Stimulated activated naive CD8-positive, alpha-beta T cell treated with anti-CD3 and anti-CD28 coated beads, Interleukin-15, Interleukin-2, amounts not matched to agents 100 ng/mL and 50 ng/mL, for 24 hours (primary cell): ENCODE measurements around the gene VAC14.
"Not testable (repeated sequence)": the region's sequence is repeated elsewhere in the genome, so short reads cannot be mapped to it uniquely, and the experiment has no call there.

Experiments used
- H3K27ac Mint-ChIP-seq: one replicate; pipeline ENCODE4 v1.8.0; 2021; ENCODE audit warnings: mild to moderate bottlenecking, mixed read lengths
- H3K27me3 Mint-ChIP-seq: one replicate; pipeline ENCODE4 v1.8.0; 2021; ENCODE audit warnings: mixed read lengths
- H3K36me3 Mint-ChIP-seq: one replicate; pipeline ENCODE4 v1.8.0; 2021; ENCODE audit warnings: low read depth, mixed read lengths
- H3K4me1 Mint-ChIP-seq: one replicate; pipeline ENCODE4 v1.8.0; 2021; ENCODE audit warnings: low read depth, mixed read lengths
- H3K4me3 Mint-ChIP-seq: one replicate; pipeline ENCODE4 v1.8.0; 2021; ENCODE audit warnings: mild to moderate bottlenecking, mixed read lengths
- H3K9me3 Mint-ChIP-seq: one replicate; pipeline ENCODE4 v1.8.0; 2021; ENCODE audit warnings: mixed read lengths

Gene VAC14

GRCh38 chr16:70800781-70801480, at the start of gene VAC14:
VAC14 (minus strand) TSS chr16:70801158; CDS start chr16:70800900, 258 bp downstream.
- Mint-ChIP-seq H3K27me3 (no peaks in the 10 kb centered on the region), H3K27ac (peak within 1 kb of the TSS; percentile 81), H3K36me3 (peaks cover 6% of the 10 kb centered on the region), H3K4me3 (peak within 1 kb of the TSS; percentile 93), H3K9me3 (no peaks in the 10 kb centered on the region), H3K4me1 (peaks cover 24% of the 10 kb centered on the region)

GRCh38 chr16:70823498-70824118, 22.6 kb upstream of the VAC14 start:
- not testable (repeated sequence) for H3K36me3 Mint-ChIP-seq, H3K4me3 Mint-ChIP-seq, H3K9me3 Mint-ChIP-seq, H3K4me1 Mint-ChIP-seq, H3K27ac Mint-ChIP-seq, H3K27me3 Mint-ChIP-seq

DNA sequence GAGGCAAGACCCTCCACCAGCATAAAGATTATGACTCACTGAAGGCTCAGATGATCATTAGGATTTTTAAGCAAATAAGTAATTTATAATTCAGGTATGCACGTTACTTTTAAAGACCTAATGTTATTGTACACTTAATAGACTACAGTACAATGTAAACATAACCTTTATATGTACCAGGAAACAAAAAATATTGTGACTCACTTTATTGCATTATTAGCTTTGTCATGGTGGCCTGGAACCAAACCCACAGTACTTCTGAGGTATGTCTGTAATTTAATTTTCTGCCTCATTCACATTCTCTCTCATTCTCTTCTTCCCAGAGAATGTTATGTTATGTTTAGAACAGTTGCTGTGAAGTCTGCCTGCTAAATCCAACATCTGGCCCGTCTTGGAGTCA, 21.8 kb upstream of the VAC14 start:
- H3K27ac Mint-ChIP-seq, result not testable (repeated sequence)

GRCh38 chr16:70818088-70818487, 17.1 kb upstream of the VAC14 start:
- H3K4me1 Mint-ChIP-seq, H3K36me3 Mint-ChIP-seq, H3K27ac Mint-ChIP-seq, H3K9me3 Mint-ChIP-seq, H3K27me3 Mint-ChIP-seq, H3K4me3 Mint-ChIP-seq: not testable (repeated sequence)

More for the DNA sequence above, 21.8 kb upstream of the VAC14 start:
- H3K27me3 Mint-ChIP-seq, H3K4me3 Mint-ChIP-seq, H3K9me3 Mint-ChIP-seq, H3K4me1 Mint-ChIP-seq, H3K36me3 Mint-ChIP-seq: not testable (repeated sequence)

GRCh38 chr16:70809392-70810060, 8.6 kb upstream of the VAC14 start:
- Mint-ChIP-seq H3K4me1 (no peaks in the 10 kb centered on the region), H3K9me3 (no peaks in the 10 kb centered on the region), H3K36me3 (no peaks in the 10 kb centered on the region), H3K4me3 (no peak overlapping the region), H3K27ac (no peak overlapping the region), H3K27me3 (peaks cover 10% of the 10 kb centered on the region)

DNA sequence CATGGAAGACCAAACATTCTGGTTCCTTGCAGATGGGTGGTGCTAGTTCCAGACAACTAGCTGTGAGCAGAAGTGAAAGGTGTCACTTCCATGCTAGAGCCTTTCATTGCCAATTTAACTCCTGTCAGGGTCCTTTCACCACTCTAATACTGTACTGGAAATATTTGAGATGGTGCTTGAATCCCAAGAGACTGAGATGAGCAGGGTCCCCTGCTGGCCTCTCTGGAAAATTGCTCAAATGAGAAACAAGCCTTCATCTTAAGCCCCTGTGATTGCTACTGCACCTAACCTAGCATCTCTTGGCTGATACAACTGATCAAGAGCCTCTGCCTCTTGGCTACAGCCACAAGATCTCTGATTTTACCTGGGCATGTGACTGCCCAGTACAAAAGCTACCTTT, 7.4 kb upstream of the VAC14 start:
- H3K27ac Mint-ChIP-seq, result no peak overlapping the region
- H3K27me3 Mint-ChIP-seq, result peaks cover 10% of the 10 kb centered on the region
- H3K9me3 Mint-ChIP-seq, result no peaks in the 10 kb centered on the region
- no peaks in the 10 kb centered on the region for H3K4me1 Mint-ChIP-seq
- no peak overlapping the region for H3K4me3 Mint-ChIP-seq
- H3K36me3 Mint-ChIP-seq, result no peaks in the 10 kb centered on the region

DNA sequence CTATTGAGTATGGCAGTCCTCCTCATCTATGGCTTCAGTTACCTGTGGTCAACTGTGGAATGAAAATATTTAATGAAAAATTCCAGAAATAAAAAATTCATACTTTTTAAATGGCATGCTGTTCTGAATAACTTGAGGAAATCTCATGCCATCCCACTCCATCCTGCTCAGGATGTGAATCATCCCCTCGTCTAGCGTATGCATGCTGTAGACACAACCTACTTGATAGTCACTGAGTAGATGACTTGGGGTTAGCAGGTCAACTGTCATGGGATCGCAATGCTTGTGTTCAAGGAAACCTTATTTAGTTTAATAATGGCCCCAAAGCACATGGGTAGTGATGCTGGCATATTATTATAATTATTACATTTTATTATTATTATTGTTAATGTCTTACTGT, 4.8 kb upstream of the VAC14 start:
- Mint-ChIP-seq H3K27ac (no peak overlapping the region), H3K27me3 (peaks cover 10% of the 10 kb centered on the region), H3K4me1 (peaks cover 6% of the 10 kb centered on the region), H3K9me3 (no peaks in the 10 kb centered on the region), H3K36me3 (no peaks in the 10 kb centered on the region), H3K4me3 (no peak overlapping the region)

- no peaks in the 10 kb centered on the region for H3K9me3 Mint-ChIP-seq
- H3K4me3 Mint-ChIP-seq, result no peak overlapping the region
- H3K27me3 Mint-ChIP-seq, result peaks cover 10% of the 10 kb centered on the region
- no peaks in the 10 kb centered on the region for H3K36me3 Mint-ChIP-seq
- H3K4me1 Mint-ChIP-seq, result peaks cover 7% of the 10 kb centered on the region
- H3K27ac Mint-ChIP-seq, result no peak overlapping the region
These were observed 4.4 kb upstream of the VAC14 start for GRCh38 chr16:70805380-70805779.

GRCh38 chr16:70804734-70805169, 3.8 kb upstream of the VAC14 start:
- H3K9me3 Mint-ChIP-seq, result no peaks in the 10 kb centered on the region
- H3K27ac Mint-ChIP-seq, result no peak overlapping the region
- peaks cover 4% of the 10 kb centered on the region for H3K27me3 Mint-ChIP-seq
- H3K36me3 Mint-ChIP-seq, result no peaks in the 10 kb centered on the region
- H3K4me3 Mint-ChIP-seq, result no peak overlapping the region
- H3K4me1 Mint-ChIP-seq, result peaks cover 14% of the 10 kb centered on the region

- Mint-ChIP-seq H3K9me3 (no peaks in the 10 kb centered on the region), H3K27ac (no peak overlapping the region), H3K36me3 (no peaks in the 10 kb centered on the region), H3K27me3 (peaks cover 4% of the 10 kb centered on the region), H3K4me3 (no peak overlapping the region), H3K4me1 (peaks cover 18% of the 10 kb centered on the region)
These were observed 3.3 kb upstream of the VAC14 start for GRCh38 chr16:70804153-70804733.

GRCh38 chr16:70803319-70803718, 2.4 kb upstream of the VAC14 start:
- Mint-ChIP-seq H3K27ac (no peak overlapping the region), H3K27me3 (peaks cover under 1% of the 10 kb centered on the region), H3K4me1 (peaks cover 24% of the 10 kb centered on the region), H3K4me3 (no peak overlapping the region), H3K9me3 (no peaks in the 10 kb centered on the region), H3K36me3 (no peaks in the 10 kb centered on the region)

DNA sequence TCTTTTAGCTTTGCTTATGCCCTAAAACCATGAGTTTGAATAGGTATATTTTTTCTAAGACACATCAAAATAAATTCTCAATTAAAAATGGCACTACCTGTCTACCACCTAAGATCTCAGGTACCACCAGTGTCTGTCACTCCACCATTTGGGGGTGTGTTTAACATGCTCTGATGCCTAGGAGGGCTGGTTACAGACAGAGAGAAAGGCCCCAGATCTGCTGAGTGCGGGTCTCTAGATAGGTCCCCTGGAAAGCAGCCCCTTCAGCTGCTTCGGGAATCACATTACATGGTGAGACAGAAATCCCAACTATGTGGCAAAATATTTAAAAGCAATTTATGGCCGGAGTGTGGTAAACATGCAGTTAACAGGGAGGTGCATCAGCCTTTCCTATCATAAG, 653 bp upstream of the VAC14 start:
- no peaks in the 10 kb centered on the region for H3K9me3 Mint-ChIP-seq
- H3K4me3 Mint-ChIP-seq, result peak overlapping the region; percentile 93
- H3K27me3 Mint-ChIP-seq, result no peaks in the 10 kb centered on the region
- peaks cover 24% of the 10 kb centered on the region for H3K4me1 Mint-ChIP-seq
- peak overlapping the region; percentile 66 for H3K27ac Mint-ChIP-seq
- peaks cover 6% of the 10 kb centered on the region for H3K36me3 Mint-ChIP-seq

- peaks cover 6% of the 10 kb centered on the region for H3K36me3 Mint-ChIP-seq
- H3K4me3 Mint-ChIP-seq, result peak overlapping the region; percentile 93
- peak overlapping the region; percentile 81 for H3K27ac Mint-ChIP-seq
- peaks cover 24% of the 10 kb centered on the region for H3K4me1 Mint-ChIP-seq
- H3K27me3 Mint-ChIP-seq, result no peaks in the 10 kb centered on the region
- no peaks in the 10 kb centered on the region for H3K9me3 Mint-ChIP-seq
These were observed 647 bp downstream of the VAC14 start for GRCh38 chr16:70800311-70800710.

DNA sequence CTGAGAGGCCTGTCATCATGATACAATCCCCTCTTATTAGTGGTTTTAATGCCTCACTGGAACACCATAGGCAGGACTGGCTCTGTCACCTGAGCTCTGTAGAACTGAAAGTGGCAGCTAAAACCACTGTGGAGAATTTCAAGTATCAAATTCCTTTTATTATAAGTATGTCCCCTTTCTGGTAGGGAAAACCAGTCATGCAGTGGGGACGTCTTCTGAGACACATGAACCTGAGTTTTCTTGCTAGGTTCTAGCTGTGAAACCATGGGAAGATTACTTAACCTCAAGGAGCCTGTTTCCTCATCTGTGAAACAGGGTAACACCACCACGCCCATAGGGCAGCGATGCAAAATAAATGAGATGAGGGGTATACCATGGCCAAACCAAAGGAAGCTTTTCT, 4.7 kb downstream of the VAC14 start:
- Mint-ChIP-seq H3K36me3 (peaks cover 6% of the 10 kb centered on the region), H3K27me3 (no peaks in the 10 kb centered on the region), H3K4me3 (no peak overlapping the region), H3K9me3 (no peaks in the 10 kb centered on the region), H3K4me1 (peaks cover 25% of the 10 kb centered on the region), H3K27ac (no peak overlapping the region)

- H3K4me3 Mint-ChIP-seq, result no peak overlapping the region
- no peaks in the 10 kb centered on the region for H3K9me3 Mint-ChIP-seq
- no peaks in the 10 kb centered on the region for H3K27me3 Mint-ChIP-seq
- no peak overlapping the region for H3K27ac Mint-ChIP-seq
- peaks cover 6% of the 10 kb centered on the region for H3K36me3 Mint-ChIP-seq
- H3K4me1 Mint-ChIP-seq, result peaks cover 20% of the 10 kb centered on the region
These were observed 5.6 kb downstream of the VAC14 start for GRCh38 chr16:70795296-70795912.
